ENCODE data around the gene EPHB1. TPM values are rescaled to one million over a fixed set of nuclear protein-coding genes. Genes with fewer than 3 reads are reported as not detected.

Gene EPHB1
- total and polyA plus RNA-seq, 2 donors (not counting 3 experiments of a cell fraction or from before 2014, with no cell fraction given): 1.3 to 5.2 TPM

DNA sequence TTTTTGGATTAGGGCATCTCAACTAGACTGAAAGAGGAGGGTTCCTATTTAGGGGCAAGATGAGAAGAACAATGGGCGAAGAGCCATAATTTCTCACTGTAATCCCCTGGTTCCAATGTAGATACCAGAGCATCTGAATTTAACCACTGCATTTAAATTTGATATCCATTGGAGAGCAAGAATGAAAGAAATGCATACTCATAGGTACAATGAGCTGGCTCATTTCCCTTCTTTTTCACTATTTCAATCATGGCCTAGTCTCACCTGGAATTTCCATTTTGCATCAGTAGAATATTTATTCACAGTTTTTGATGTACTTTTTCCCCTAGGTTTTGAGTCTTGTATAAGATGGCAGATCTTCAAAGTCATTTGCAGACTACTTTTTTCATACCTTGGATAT lies 13.8 kb downstream of the EPHB1 start:
- no TSS peak for BruUV-seq (replicated peaks)
- POLR2A ChIA-PET: no interaction called here
- CTCF ChIA-PET: interaction anchor here (1.4 kb wide), 1 partner anchor 14 kb away, joined by 4 read pairs; no protein-coding TSS in a partner anchor

More for the DNA sequence above, 13.8 kb downstream of the EPHB1 start:
- Histone ChIP-seq H3K9me1 (replicated peaks; ENCODE audit: control insufficient read depth, extremely low read depth, insufficient read depth, low read length) (no peaks in the 10 kb centered on the region), H4K20me1 (replicated peaks; ENCODE audit: control insufficient read depth, extremely low read depth, insufficient read depth, low read length) (no peaks in the 10 kb centered on the region), H3K79me2 (ENCODE audit: control insufficient read depth, insufficient read depth, low read length) (no peaks in the 10 kb centered on the region), H3K27me3 (ENCODE audit: control insufficient read depth in 2 of 2, insufficient read depth in 2 of 2, low read length in 2 of 2) (no peaks in the 10 kb centered on the region), H3K9me3 (replicated peaks; ENCODE audit: control insufficient read depth, insufficient read depth, low read length) (no peaks in the 10 kb centered on the region), H3K27ac (ENCODE audit: insufficient read depth, low read depth, low read length) (no peak overlapping the region), H2AFZ (ENCODE audit: low read depth, low read length) (no peak overlapping the region), H3K4me3 (replicated peaks in 1 of 3; ENCODE audit: insufficient read depth in 1 of 3, low read depth in 1 of 3, low read length in 3 of 3) (no peak overlapping the region), H3K4me1 (ENCODE audit: control insufficient read depth, extremely low read depth, insufficient read depth, low read length) (no peaks in the 10 kb centered on the region), H3K4me2 (ENCODE audit: insufficient read depth, low read length) (no peak overlapping the region), H3K36me3 (ENCODE audit: control insufficient read depth in 2 of 2, extremely low read depth in 1 of 2, insufficient read depth in 2 of 2, low read length in 2 of 2) (no peaks in the 10 kb centered on the region), H3K9ac (replicated peaks; ENCODE audit: extremely low read depth, insufficient read depth, low read length) (no peak overlapping the region)
- DNase-seq (ENCODE audit: low read depth, low spot score): no peak
- FAIRE-seq: no peak
- intact Hi-C loops (cut with micrococcal nuclease): no loop called here
- TF ChIP-seq FOS (IDR thresholded peaks at IDR 0.05; ENCODE audit: borderline replicate concordance, insufficient read depth, low read length) (no peak), EZH2 (IDR thresholded peaks at IDR 0.05; ENCODE audit: borderline replicate concordance, low read depth, low read length, severe bottlenecking) (no peak), CTCF (IDR thresholded peaks at IDR 0.05; ENCODE audit: extremely low read depth in 1 of 2, insufficient read depth in 1 of 2, low read depth in 1 of 2, low read length in 2 of 2) (no peak), JUN (IDR thresholded peaks at IDR 0.05; ENCODE audit: borderline replicate concordance, insufficient read depth, insufficient read length, low read depth) (no peak), GATA2 (IDR thresholded peaks at IDR 0.05; ENCODE audit: insufficient read depth, insufficient read length, low read depth, low read length) (no peak), POLR2A (IDR thresholded peaks at IDR 0.05; ENCODE audit: low read depth, low read length) (no peak), POLR2AphosphoS5 (IDR thresholded peaks at IDR 0.05; ENCODE audit: insufficient read depth, low read depth, low read length) (no peak), MYC (IDR thresholded peaks at IDR 0.05; ENCODE audit: low read depth, low read length) (no peak)
- TF ChIP-seq, protein P1, sequence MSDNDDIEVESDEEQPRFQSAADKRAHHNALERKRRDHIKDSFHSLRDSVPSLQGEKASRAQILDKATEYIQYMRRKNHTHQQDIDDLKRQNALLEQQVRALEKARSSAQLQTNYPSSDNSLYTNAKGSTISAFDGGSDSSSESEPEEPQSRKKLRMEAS (IDR thresholded peaks at IDR 0.05; ENCODE audit: insufficient read depth, insufficient read length): no peak
- dilution Hi-C loops (cut with MboI; ENCODE audit: extremely low pct_ligation_motif_present, low sequenced_read_pairs): no loop called here
